Subcutaneous abdominal adipose tissue (tissue), 5 donors: ENCODE results near the gene RBBP6.
"Not testable (repeated sequence)": the region's sequence is repeated elsewhere in the genome, so short reads cannot be mapped to it uniquely, and the experiment has no call there.

Experiments
- H3K27ac ChIP-seq: one replicate; pipeline ENCODE4 v1.7.0; 2013; ENCODE audit warnings: low read depth, mild to moderate bottlenecking, inconsistent platforms, low read length, moderate library complexity
- H3K27me3 ChIP-seq, 5 donors: one replicate each; pipeline ENCODE4 v1.7.0; 2013; ENCODE audit warnings: low read length in 5 of 5, inconsistent platforms in 1 of 5; ENCODE audit not compliant: control insufficient read depth in 5 of 5, insufficient read depth in 4 of 5
- H3K36me3 ChIP-seq, 5 donors: one replicate each; pipeline ENCODE4 v1.7.0; 2013; ENCODE audit warnings: low read length in 5 of 5; ENCODE audit not compliant: control insufficient read depth in 5 of 5, insufficient read depth in 5 of 5
- H3K4me1 ChIP-seq, 5 donors: one replicate each; pipeline ENCODE4 v1.7.0; 2013; ENCODE audit warnings: low read length in 5 of 5, mild to moderate bottlenecking in 3 of 5, moderate library complexity in 1 of 5; ENCODE audit not compliant: control insufficient read depth in 5 of 5, insufficient read depth in 5 of 5
- H3K4me3 ChIP-seq, 5 donors: one replicate each; pipeline ENCODE4 v1.7.0; 2013; ENCODE audit warnings: low read length in 5 of 5, low read depth in 1 of 5
- H3K9ac ChIP-seq, 5 donors: one replicate each; pipeline ENCODE4 v1.7.0; 2013; ENCODE audit warnings: low read length in 5 of 5, mild to moderate bottlenecking in 4 of 5, moderate library complexity in 3 of 5
- H3K9me3 ChIP-seq, 5 donors: one replicate each; pipeline ENCODE4 v1.7.0; 2013; ENCODE audit warnings: low read length in 5 of 5; ENCODE audit not compliant: control insufficient read depth in 5 of 5
- donor health status: healthy.
- donor health status: healthy.
- donor health status: healthy.
- donor health status: healthy.
- donor health status: healthy.

The RBBP6 gene, protein sequence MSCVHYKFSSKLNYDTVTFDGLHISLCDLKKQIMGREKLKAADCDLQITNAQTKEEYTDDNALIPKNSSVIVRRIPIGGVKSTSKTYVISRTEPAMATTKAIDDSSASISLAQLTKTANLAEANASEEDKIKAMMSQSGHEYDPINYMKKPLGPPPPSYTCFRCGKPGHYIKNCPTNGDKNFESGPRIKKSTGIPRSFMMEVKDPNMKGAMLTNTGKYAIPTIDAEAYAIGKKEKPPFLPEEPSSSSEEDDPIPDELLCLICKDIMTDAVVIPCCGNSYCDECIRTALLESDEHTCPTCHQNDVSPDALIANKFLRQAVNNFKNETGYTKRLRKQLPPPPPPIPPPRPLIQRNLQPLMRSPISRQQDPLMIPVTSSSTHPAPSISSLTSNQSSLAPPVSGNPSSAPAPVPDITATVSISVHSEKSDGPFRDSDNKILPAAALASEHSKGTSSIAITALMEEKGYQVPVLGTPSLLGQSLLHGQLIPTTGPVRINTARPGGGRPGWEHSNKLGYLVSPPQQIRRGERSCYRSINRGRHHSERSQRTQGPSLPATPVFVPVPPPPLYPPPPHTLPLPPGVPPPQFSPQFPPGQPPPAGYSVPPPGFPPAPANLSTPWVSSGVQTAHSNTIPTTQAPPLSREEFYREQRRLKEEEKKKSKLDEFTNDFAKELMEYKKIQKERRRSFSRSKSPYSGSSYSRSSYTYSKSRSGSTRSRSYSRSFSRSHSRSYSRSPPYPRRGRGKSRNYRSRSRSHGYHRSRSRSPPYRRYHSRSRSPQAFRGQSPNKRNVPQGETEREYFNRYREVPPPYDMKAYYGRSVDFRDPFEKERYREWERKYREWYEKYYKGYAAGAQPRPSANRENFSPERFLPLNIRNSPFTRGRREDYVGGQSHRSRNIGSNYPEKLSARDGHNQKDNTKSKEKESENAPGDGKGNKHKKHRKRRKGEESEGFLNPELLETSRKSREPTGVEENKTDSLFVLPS (N-terminal part only)

DNA sequence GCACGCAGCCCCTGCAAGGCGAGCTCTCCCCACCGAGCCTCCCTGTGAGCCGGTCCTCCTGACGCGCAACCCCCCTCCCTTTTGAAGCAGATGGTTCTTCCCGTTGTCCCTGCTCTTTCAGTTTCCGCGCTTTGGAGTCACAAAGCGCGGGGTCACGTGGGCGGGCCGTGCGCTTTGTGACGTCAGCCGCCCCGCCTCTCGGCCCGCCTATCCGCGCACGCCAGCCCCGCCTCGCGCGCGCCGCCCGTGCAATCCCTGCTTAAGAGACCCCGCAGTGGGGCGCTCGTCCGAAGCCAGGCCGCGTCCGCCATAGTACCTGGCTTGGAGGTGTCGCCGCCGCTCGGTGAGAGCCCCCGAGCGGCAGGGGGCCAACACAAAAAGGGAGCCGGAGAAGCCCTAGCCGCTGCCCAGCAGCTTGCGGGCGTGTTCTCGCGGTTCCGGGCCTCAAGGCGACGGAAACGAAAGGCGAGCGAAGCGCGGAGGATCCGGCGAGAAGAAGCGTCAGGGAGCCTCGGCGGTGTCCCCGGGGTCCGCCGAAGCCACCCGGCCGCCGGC, at the start of gene RBBP6:
Gene RBBP6, plus strand, starts transcription at position 272 of the 555 bp plus-strand sequence. CDS start 1,061 bp downstream, outside the sequence.
- H3K9me3 ChIP-seq: no peaks in the 10 kb centered on the region
- H3K4me3 ChIP-seq: peak within 1 kb of the TSS; percentile 71 to 96 (median 91)
- no peaks in the 10 kb centered on the region for H3K27me3 ChIP-seq
- H3K36me3 ChIP-seq: no peaks in the 10 kb centered on the region
- H3K9ac ChIP-seq: peak within 1 kb of the TSS; percentile 98 to 100 (median 100)
- peak within 1 kb of the TSS; percentile 99 for H3K27ac ChIP-seq
- H3K4me1 ChIP-seq: peaks cover 0 to 50% (median 40%) of the 10 kb centered on the region in 5 donors

DNA sequence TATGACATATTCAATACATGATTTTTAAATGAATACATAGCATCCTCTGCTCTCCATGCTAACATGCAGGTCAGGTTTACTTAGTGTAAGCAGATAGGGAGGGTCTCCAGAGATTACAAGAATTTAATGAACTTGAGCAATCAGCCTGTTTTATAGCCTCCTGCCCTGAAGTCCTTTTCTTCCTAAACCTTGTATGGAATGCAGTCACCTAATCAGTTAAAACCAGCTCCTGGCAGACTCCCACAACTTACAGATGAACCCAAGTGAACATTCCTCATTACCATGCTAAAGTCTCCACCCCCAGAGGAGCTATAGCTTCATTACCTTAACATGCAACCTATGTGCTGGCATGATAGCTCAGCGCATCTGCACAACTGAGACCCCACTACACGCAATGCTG, 48.5 kb upstream of the RBBP6 start:
- Histone ChIP-seq H3K4me1 (no peaks in the 10 kb centered on the region), H3K27ac (no peak overlapping the region), H3K27me3 (peaks cover 0 to 3% (median 0%) of the 10 kb centered on the region in 5 donors), H3K9me3 (peaks cover 7 to 28% (median 21%) of the 10 kb centered on the region in 5 donors), H3K9ac (no peak overlapping the region), H3K36me3 (no peaks in the 10 kb centered on the region), H3K4me3 (no peak overlapping the region)

GRCh38 chr16:24491731-24492130, 47.6 kb upstream of the RBBP6 start:
- H3K9ac ChIP-seq: no peak overlapping the region
- no peak overlapping the region for H3K27ac ChIP-seq
- peaks cover 7 to 27% (median 19%) of the 10 kb centered on the region in 5 donors for H3K9me3 ChIP-seq
- H3K4me3 ChIP-seq: no peak overlapping the region
- H3K4me1 ChIP-seq: no peaks in the 10 kb centered on the region
- no peaks in the 10 kb centered on the region for H3K36me3 ChIP-seq
- H3K27me3 ChIP-seq: peaks cover 0 to 3% (median 0%) of the 10 kb centered on the region in 5 donors

- Histone ChIP-seq H3K27ac (no peak overlapping the region), H3K4me1 (no peaks in the 10 kb centered on the region), H3K36me3 (no peaks in the 10 kb centered on the region), H3K9me3 (peaks cover 0 to 12% (median 5%) of the 10 kb centered on the region in 5 donors), H3K4me3 (no peak overlapping the region), H3K27me3 (peaks cover 0 to 3% (median 0%) of the 10 kb centered on the region in 5 donors), H3K9ac (no peak overlapping the region)
Measured at GRCh38 chr16:24493821-24494220, 45.5 kb upstream of the RBBP6 start.

- not testable (repeated sequence) for H3K9me3 ChIP-seq, H3K4me1 ChIP-seq, H3K27me3 ChIP-seq, H3K36me3 ChIP-seq, H3K27ac ChIP-seq, H3K9ac ChIP-seq, H3K4me3 ChIP-seq
Measured at GRCh38 chr16:24495207-24495606, 44.2 kb upstream of the RBBP6 start.

DNA sequence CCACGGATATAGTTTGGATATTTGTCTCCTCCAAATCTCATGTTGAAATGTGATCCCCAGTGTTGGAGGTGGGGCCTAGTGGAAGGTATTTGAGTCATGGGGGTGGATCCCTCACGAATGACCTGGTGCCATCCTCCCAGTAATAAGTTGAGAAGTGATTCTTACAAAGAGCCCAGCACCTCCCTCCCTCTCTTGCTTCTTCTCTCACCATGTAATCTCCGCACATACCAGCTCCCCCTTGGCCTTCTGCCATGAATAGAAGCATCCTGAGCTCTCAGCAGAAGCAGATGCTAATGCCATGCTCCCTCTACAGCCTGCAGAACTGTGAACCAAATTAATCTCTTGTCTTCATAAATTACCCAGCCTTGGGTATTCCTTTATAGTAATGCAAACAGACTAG, 41.9 kb upstream of the RBBP6 start:
- H3K4me3 ChIP-seq: no peak overlapping the region
- H3K36me3 ChIP-seq: no peaks in the 10 kb centered on the region
- peaks cover 0 to 4% (median 0%) of the 10 kb centered on the region in 5 donors for H3K4me1 ChIP-seq
- peaks cover 0 to 3% (median 0%) of the 10 kb centered on the region in 5 donors for H3K27me3 ChIP-seq
- no peak overlapping the region for H3K27ac ChIP-seq
- H3K9ac ChIP-seq: no peak overlapping the region
- H3K9me3 ChIP-seq: peaks cover 0 to 2% (median 0%) of the 10 kb centered on the region in 5 donors

- Histone ChIP-seq H3K9me3 (peaks cover 0 to 2% (median 0%) of the 10 kb centered on the region in 5 donors), H3K4me3 (no peak overlapping the region), H3K9ac (no peak overlapping the region), H3K27me3 (peaks cover 0 to 3% (median 0%) of the 10 kb centered on the region in 5 donors), H3K36me3 (no peaks in the 10 kb centered on the region), H3K4me1 (peaks cover 0 to 4% (median 0%) of the 10 kb centered on the region in 5 donors), H3K27ac (no peak overlapping the region)
Measured at GRCh38 chr16:24499193-24499814, 40.1 kb upstream of the RBBP6 start.

DNA sequence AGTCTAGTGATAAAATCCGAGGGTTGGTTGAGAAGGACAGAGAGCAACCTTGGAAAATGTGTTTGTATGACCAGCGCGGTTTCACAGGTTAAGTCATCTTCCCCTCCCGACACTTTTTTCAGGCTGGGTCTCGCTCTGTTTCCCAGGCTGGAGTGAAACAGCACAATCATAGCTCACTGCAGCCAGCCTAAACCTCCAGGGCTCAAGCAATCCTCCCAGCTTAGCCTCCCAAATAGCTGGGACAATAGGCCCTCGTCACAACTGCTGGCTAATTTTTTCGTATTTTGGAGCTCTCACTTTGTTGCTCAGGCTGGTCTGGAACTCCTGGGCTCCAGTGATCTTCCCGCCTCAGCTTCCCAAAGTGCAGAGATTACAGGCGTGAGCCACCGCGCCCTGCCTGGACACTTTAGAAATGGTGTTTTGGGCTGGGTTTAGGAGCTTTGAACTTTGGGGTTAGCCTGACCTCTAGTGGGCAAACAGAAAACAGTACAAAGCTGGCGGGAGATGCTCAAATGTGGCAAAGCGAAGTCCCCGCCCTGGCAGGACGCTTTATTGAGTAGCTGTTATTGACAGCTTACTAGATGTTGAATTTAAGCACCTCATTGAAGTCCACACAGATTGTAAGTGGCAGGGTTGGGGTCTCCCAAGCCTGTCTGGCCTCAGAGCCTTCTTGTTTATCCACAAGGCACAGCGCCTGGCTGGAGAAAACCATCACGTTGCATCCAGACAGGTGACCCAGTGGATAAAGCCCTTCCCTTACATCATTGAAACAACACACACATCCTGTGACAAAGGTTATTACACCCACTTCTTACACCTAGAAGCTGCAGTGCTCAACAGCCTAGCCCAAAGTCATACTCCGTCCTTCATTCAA, 34.7 kb upstream of the RBBP6 start:
- Histone ChIP-seq H3K36me3 (no peaks in the 10 kb centered on the region), H3K9ac (no peak overlapping the region), H3K9me3 (no peaks in the 10 kb centered on the region), H3K27me3 (peaks cover 0 to 7% (median 3%) of the 10 kb centered on the region in 5 donors), H3K4me1 (no peaks in the 10 kb centered on the region), H3K27ac (no peak overlapping the region), H3K4me3 (no peak overlapping the region)

DNA sequence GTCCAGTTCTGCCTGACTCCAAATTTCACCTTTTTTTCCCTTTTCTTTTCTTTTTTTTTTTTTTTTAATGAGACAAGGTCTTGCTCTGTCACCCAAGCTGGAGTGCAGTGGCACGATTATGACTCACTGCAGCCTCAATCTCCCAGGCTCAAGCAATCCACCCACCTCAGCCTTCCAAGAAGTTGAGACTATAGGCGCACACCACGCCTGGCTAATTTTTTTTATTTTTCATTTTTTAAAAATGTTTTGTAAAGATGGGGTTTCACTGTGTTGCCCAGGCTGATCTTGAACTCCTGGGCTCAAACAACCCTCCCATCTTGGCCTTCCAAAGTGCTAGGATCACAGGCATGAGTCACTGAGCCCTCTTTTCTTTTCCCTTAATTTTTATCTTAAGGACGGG, 33.4 kb upstream of the RBBP6 start:
- Histone ChIP-seq H3K9me3 (no peaks in the 10 kb centered on the region), H3K4me1 (no peaks in the 10 kb centered on the region), H3K36me3 (no peaks in the 10 kb centered on the region), H3K4me3 (no peak overlapping the region), H3K27me3 (peaks cover 0 to 7% (median 3%) of the 10 kb centered on the region in 5 donors), H3K9ac (no peak overlapping the region), H3K27ac (no peak overlapping the region)
